MV-4-11 (cell line): ENCODE results near the gene CLVS2.

ENCODE experiments used
- DNase-seq: peaks from one replicate; lab custom pipeline; 2025; lab: John Stamatoyannopoulos, UW

CLVS2 gene

DNA sequence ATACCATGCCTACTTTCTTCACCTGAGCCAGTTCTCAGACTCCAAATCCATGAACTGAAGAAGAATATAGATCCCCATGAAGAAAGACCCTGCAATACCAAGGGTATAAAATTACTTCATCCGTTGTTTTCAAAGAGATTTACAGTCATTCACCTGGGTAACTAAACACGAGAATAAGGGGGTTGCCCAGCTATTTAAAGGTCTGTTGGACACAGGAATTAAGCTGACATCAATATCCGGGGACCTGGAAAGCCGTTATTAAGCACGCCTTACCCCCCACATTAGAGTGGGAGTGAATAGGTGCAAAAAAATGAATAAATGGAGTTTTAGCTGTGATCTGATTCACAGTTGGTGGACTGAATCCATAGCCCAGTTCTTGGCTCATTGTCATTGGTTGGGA, 28.9 kb downstream of the CLVS2 start:
- DNase-seq: no peak

DNA sequence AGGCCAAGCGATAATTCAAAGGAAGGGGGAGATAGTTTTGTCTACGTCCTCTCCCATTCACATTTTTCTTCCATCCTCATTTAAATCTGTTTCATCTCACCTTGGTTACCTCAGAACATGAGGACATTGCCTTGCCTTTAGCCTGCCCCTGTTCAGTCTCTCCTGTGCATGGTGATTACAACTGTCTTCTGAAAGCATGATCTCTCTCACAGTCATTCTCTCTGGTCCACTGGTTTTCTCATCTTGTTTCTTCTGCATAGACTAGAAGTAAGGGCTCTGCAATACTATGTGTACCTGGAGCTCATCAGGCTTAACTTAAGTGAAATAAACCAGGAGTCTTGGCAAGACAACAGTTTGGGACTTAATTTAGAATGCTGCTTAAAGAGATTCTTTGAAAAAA, 31.4 kb downstream of the CLVS2 start:
- no peak for DNase-seq

DNA sequence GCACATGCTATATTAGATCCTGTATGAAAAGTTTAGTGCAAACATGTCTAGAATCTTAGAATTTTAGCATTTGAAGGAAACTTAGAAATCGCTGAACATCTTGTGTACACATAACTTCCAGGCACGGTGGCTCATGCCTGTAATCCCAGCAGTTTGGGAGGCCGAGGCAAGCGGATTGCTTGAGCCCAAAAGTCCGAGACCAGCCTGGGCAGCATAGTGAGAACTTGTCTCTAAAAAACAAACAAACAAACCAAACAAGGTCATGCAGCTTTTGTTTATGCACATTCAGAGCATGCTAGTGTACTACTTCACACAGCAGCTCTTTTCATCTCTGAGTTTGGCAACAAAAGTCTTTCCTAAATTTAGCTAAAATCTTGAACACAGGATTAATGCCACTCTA, 32.2 kb downstream of the CLVS2 start:
- no peak for DNase-seq

DNA sequence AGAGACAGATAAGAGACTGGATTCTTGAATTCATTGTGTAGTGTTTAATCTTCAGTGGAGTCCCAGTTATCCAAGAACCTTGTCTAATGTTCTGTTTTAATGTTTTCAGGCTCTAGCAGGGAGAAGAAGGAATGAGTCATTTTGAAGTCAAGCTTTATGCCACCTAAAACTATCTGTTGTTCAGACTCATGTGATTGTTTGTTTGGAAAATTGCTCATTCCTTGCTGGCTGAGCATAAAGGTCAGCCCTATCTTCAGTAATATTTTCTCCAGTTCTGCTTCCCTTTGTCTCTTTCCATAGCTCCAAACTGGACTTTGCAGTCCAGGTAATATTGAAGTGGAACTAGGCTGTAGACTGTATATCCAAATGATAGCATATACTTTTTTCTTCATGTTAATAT, 34.2 kb downstream of the CLVS2 start:
- no peak for DNase-seq

DNA sequence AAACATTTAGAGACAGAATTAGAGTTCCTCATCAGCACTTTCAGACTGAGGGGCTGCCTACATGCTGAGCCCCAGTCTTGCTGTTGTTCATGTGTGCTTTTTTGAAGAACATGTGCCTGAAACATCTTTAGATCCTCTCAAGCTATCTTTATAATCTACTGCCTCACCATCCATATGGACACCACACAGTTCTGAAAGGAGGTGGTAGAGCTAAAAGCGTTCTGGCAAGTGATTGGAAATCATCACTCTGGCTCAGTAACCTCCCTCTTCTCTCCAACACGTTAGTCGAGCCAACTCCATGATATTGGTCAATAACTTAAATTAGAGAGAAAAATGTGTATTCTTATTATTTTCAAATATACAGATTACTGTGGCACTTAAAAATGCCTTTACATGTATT, 40.6 kb downstream of the CLVS2 start:
- DNase-seq: no peak

DNA sequence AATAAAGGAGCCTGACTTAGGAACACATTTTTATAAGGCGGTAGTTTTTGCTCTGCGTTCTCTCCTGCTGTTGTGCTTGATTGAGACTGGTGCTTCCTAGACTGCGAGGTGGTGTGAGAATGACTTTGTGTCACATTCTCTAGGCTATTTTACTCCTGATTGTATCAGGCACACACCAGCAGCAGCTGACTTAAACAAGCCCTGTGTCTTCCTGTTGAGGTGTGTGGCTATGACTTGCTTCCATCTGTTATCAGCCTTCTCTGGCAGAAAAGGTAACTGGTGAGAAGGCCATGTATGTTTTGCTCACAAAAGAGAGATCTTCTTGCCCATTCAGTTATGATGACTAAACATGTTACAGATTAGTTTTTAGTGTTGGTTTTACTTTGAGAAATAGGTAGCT, 43.4 kb downstream of the CLVS2 start:
- no peak for DNase-seq

DNA sequence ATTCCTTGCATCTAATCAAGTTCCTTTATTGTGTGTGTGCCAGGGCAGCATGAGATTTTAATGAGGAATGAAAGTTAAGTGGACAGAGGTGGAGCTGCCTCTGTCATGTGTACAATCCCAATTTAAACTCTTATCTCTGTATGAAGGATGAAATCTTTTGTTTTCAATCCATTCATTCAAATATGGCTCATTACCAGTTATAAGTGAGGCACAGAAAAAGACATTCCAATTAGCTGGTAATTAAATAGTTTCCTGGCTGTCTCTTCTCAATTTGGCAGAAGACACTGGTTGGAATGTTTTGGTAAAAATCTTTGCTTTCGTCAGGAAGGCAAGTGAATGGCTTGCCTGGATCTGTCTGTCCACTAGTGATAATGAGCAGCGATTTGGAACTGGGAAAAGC, 46.4 kb downstream of the CLVS2 start:
- no peak for DNase-seq

DNA sequence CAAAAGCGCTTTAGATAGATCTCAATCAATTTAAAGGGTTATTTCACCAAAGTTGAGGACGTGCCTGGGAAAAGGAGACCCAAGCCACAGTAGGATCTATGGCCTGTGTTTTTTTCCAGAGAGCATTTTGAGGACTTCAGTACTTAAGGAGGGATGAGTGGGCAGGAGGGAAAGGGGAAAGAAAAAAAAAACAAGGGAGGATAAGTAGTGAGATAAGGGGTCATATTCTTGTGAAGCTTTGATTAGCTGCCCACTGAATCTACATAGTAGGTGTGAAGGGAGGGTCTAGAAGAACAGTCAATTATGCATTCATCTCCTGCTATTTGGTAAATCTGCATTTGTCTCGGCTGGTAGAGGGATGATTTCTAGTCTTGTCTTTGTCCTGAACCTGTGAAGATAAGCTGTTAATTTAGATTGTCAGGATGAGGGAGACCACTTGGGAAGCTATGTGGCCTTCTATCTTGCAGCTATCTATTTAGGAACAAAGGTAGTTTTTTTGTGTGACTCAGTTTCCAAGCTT, 48.4 kb downstream of the CLVS2 start:
- DNase-seq: no peak

DNA sequence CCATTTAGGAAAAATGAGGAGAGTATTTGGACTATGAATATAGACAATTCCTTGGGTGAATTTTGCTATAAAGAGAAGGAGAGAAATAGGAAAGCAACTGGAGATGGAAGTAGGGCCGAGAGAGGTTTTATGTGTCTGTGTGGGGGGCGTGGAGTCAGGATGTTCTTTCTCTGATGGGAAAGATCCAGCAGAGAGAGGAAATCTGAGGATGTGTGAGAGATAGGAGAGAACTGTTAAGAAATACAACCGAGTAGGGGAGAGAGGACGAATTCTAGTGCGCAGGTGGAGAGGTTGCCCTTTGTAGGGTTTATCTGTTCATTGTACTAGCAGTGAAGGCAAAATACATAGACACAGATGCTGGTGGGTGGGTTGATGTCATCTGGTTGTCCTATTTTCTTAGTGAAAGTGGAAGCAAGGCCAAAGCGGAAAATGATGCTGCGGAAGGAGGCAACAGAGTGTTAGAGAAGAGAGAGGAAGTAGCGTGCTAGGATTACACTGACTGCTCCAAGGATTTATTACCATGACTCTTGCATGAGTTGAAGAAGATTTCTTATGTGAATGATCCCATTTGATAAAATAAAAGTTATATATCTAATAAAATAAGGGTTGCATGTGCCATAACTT, 57.7 kb downstream of the CLVS2 start:
- DNase-seq: no peak

DNA sequence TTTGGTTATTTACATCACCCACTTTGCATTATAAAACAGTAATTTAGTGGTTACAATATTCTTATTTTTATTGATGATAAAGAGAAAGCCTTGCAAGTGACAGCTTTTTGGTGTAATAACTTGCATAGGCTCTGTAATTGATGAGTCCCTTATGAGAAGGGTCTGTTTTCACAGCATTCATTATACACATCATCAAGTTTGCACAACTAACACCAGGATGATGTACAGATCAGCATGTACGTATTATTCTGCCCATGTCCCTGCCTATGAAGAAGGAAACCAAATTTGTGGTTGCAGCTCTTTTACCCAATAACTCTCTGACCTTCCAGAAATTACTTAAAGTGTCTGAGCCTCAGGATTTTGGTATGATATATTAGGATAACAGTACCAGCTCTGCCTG, 59.2 kb downstream of the CLVS2 start:
- no peak for DNase-seq

DNA sequence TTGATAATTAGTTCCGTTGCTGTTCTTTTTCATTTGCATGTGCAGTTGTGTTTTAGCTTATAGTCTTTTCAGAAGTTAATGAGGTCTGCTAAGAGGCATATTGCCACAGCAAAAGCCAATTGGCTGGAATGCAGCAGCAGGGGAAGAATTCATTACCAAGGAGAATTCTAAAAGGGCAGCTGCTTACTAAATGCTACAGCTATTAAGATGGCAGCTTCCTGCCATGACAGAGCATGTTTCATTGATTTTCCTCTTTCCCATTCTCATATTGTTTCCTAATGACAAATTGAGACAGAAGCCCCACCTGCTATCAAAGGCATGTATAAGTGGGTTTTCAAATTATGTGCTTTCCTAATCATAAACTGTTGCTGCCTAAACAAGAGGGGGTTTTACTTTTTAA, 66.6 kb downstream of the CLVS2 start:
- no peak for DNase-seq

DNA sequence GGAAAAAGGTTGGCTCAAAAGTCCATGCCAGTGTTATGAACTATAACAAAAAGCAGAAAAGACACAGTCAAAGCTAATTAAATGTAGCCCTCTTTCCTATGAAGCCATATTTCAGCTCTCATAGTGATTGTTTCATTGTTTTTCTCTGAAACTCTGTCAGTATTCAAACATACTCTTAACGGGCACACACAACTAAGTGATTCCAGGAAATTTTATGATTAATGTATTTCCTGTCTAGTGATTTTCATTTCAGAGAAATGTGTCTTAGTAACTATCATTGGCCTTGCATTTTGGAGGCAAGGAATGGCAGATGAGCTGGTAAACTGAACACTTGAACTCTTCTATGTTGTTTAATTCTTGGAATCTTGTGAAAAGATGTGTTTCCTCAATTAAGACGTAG, 68.0 kb downstream of the CLVS2 start:
- no peak for DNase-seq

DNA sequence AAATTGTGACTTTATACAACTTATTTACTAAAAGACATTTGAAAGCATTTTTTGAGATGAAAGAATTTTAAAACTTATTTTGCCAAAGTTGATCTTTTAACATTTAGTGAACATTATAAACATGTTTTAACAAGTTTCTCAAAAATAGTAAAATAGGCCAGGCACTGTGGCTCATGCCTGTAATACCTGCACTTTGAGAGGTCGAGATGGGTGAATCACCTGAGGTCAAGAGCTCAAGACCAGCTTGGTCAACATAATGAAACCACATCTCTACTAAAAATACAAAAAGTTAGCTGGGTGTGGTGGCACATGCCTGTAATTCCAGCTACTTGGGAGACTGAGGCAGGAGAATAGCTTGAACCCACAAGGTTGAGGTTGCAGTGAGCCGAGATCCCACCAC, 78.6 kb downstream of the CLVS2 start:
- DNase-seq: no peak

DNA sequence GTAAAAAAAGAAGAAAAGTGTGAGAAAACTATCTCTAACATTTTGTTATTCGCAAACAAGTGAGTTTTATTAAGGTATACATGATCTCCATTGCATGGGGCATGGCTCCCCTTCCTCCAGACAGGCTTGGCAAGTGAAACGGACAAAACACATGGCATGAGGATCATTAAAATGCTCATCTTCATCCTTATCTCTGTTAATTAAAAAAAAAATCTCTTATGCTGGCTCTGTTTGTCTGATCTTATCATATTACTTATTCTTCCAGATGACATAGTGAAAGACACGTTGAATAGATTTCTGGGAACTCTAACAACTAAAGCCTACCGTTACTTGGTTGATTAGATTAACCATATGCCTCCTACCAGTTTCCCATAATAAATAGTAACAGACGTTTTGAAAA, 89.4 kb downstream of the CLVS2 start:
- no peak for DNase-seq

DNA sequence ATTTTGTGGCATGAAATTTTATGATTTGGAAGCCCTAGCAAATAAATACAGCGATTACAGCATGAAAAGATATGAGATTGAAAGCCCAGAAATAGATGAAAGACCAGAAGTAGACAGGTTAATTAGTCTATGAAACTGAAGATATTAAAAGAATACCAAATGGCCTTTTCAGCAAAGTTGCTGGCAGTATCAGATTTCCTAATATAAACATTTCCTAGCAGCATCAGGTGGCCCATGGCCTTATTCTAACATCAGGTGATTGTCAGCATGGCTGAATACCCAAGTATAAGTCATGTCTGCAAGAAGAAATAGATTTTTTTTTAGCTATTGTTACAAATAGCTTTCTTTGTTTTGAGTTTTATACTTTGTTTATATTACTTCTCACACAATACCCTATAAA, 93.2 kb downstream of the CLVS2 start:
- no peak for DNase-seq

DNA sequence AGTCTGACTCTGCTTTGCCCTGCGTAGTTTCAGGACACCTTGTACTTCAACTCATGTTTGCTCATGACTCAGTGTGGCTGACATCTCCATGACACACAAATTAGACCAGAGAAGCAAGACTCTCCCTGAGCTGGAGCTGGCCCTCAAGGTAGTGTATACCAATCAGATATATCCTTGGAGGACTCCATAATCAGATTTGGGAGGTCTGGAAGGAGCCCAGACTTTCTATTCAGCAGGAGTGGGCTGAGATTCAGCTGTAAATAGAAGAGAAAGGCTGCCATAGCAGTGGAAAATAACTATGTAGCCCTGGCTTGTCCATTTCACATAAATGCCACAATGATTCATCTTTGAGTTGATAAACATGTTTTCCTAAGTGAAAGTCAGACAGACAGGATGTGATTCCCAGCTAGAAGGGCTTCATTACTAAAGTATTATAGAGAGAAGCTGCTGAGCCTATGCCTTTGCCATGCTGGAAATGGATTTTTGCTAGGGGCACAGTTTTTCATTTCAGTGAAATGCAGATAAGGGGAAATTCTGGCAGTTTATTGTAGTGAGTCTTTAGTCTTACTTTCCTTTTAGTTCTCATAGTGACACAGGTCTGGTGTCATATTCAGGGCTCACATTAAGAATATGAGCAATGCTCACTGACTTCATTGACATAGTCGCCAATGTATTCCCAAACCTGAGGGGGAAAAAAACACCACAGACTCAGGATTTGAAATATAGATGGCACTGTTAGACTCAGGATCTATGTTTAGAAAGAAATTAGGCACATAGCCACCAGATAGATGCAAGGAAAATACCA, 95.3 kb downstream of the CLVS2 start:
- no peak for DNase-seq

DNA sequence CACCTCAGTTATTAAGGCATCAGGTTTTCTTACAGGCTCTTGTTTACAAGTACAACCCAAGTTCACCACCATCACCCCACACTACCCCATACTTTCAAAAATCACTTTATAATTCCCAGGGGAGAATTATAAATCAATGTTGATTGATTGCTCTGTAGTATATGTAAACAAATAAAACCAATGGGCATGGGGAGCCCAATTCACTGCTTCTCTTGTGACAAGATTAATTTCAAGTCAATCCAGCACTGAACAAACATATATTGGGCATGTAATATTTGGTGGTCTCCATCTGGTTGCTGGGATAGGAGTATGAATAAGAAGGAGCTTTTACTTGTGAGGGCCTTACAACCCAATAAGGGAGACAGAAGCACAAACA, 95.8 kb downstream of the CLVS2 start:
- DNase-seq: no peak

DNA sequence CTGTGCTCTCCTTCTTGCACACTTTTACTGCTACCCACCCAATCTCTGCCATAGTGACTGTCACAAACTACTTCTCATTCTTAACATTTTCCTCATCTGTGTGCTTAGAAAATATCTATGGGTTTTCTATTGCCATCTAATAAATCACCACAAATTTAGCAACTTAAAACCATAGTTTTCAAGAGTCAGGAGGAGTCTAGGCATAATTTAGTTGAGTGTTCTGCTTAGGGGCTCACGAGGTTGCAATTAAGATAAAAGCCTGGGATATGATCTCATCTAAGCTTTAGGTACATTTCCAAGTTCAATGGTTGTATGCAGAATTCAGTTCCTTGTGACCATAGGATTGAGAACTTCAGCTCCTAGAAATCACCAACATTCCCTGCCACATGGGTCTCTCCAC, 98.8 kb downstream of the CLVS2 start:
- no peak for DNase-seq

DNA sequence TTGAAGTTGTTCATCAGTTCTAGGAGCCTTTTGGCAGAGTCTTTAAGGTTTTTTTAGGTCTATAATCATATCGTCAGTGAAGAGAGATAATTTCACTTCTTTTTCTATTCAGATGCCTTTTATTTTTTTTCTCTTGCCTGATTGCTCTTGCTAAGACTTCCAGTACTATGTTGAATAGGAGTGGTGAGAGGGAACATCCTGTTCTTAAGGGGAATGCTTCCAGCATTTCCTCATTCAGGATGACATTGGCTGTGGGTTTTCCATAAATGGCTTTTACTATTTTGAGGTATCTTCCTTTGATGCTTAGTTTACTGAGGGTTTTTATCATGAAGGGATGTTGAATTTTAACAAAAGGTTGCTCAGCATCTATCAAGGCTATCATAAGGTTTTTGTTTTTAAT, 109.5 kb downstream of the CLVS2 start:
- DNase-seq: no peak

DNA sequence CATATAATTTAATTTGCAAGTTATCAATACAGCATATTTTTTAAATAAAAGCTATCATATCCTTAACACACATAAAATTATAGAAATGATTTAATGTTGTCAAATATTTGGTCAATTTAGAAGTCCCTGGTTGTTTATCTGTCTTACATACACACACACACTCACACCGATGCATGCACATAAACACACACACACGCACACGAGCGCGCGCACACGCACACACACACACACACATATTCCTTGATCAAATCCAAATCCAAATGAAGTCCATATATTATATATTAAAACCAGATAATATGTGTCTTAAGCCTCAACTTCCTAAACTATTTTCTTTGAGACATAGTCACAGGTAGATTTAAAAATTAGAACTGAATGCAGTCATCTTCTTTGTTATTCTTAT, 120.3 kb downstream of the CLVS2 start:
- DNase-seq: no peak

DNA sequence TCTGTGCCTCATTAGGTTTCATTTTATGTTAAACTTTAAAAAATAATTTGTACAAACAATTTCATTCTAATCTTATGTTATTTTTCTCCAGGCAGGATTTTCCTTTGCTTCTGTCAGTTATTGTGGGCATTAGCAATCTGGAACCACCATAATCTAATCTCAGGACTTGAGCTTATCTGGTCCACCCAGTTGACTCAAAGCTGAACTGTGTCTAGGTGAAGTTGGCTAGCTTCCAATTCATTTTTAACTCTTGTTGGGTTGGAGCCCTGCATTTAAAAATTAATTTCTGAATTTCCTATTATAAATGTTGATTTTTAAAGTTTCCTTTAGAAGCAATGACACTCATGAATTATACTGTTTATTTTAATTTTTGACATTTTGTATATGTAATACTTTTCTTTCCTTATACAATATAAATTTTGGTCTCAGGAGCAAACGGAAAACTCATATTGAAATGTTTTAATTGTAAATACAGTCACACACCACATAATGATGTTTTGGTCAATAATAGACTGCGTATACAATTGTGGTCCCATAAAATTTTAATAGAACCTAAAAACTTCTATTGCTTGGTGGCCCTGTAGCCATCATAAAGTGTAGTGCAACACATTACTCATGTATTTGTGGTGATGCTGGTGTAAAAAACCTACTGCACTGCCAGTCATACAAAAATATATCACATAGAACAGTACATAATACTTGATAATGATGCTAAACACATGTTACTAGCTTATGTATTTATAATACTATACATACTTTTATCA, 121.3 kb downstream of the CLVS2 start:
- DNase-seq: no peak

DNA sequence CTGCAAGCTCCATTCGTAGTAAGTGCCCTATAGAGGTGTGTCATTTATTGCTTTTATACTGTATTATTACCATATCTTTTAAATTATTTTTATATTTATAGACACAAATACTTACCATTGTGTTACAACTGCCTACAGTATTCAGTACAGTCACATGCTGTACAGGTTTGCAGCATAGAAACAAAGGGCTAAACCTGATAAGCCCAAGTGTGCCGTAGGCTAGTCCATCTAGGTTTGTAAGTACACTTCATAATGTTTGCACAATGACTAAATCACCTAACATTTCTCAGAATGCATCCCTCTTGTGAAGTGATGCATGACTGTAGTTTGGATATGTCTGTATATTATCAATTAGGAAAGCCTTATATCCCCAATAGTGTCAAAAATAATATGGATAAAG, 122.8 kb downstream of the CLVS2 start:
- DNase-seq: no peak
